ENCODE data around the gene TREX2. TPM values are rescaled to one million over a fixed set of nuclear protein-coding genes. Genes with fewer than 3 reads are reported as not detected.

TREX2 gene
- total and polyA plus RNA-seq, 2 of the 8 experiments (the other 6 are each of a cell fraction or from before 2014, with no cell fraction given): 0.71 to 0.80 TPM

DNA sequence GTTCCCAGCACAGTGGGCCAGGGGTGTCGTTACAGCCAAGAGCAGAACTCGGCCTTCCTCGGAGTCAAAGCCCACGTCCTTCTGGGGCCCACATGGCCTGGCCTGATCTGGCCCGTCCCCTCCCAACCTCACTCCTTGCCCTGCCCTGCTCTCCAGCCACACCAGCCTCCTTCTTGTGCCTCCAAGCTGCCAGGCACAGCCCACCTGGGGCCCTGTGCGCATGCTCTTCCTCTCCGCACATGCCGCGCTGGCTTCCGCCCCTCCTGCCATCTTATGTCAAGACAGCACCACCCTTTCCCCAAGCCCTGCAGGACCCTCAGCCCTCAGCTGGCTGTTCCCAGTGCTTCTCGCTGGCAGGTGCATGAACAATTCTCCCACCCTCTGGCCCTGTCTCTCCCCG is 17.7 kb upstream of the TREX2 start:
- FAIRE-seq: no peak

More for the DNA sequence above, 17.7 kb upstream of the TREX2 start:
- H3K14ac ChIP-seq (ENCODE audit: insufficient read length): no peak overlapping the region
- no peak overlapping the region for H4K91ac ChIP-seq (replicated peaks; ENCODE audit: insufficient read length, low read length)
- H3K27ac ChIP-seq (ENCODE audit: low read depth, low read length): no peak overlapping the region
- H3K18ac ChIP-seq (ENCODE audit: extremely low read depth, low read length): no peak overlapping the region
- TF ChIP-seq RNF2 (IDR thresholded peaks at IDR 0.05; ENCODE audit: borderline replicate concordance, low read depth, low read length, missing control alignments, poor library complexity, severe bottlenecking) (no peak), EP300 (IDR thresholded peaks at IDR 0.05; ENCODE audit: borderline replicate concordance in 1 of 2, low read depth in 2 of 2, low read length in 2 of 2) (no peak), BACH1 (IDR thresholded peaks at IDR 0.05; ENCODE audit: low read length) (no peak), HDAC2 (IDR thresholded peaks at IDR 0.05; ENCODE audit: borderline replicate concordance in 1 of 2, low read depth in 2 of 2, low read length in 2 of 2) (no peak), SP1 (IDR thresholded peaks at IDR 0.05; ENCODE audit: low read depth, low read length) (no peak), SIRT6 (IDR thresholded peaks at IDR 0.05; ENCODE audit: low read length) (no peak), ZNF274 (IDR thresholded peaks at IDR 0.05; ENCODE audit: borderline replicate concordance, extremely low read depth, low read length) (no peak)
- no peak overlapping the region for H3K56ac ChIP-seq (replicated peaks; ENCODE audit: insufficient read length, low read depth, low read length)
- no peak overlapping the region for H2BK15ac ChIP-seq (ENCODE audit: low read length)
- no peak overlapping the region for H3K4me2 ChIP-seq (ENCODE audit: insufficient read depth in 1 of 2, low read depth in 2 of 2, low read length in 2 of 2)
- H3K23ac ChIP-seq (ENCODE audit: insufficient read length): no peak overlapping the region
- H4K8ac ChIP-seq (ENCODE audit: extremely low read depth, insufficient read depth, low read length): no peak overlapping the region
- no peak overlapping the region for H3K4ac ChIP-seq (replicated peaks; ENCODE audit: insufficient read length, low read depth, low read length)
- ChIA-PET CTCF (ENCODE audit: partially characterized antibody) (interaction anchor here (0.5 kb wide), 1 partner anchor 513 kb away, joined by 3 read pairs; no protein-coding TSS in a partner anchor), POLR2A (ENCODE audit: partially characterized antibody) (no interaction called here)
- H4K20me1 ChIP-seq (replicated peaks in 1 of 2; ENCODE audit: control insufficient read depth in 1 of 2, insufficient read depth in 2 of 2, low read length in 2 of 2): no peaks in the 10 kb centered on the region
- H3K23me2 ChIP-seq (ENCODE audit: low read depth, low read length): no peaks in the 10 kb centered on the region
- H2AK5ac ChIP-seq (ENCODE audit: low read depth, low read length): no peak overlapping the region
- no peak overlapping the region for H3K4me3 ChIP-seq (ENCODE audit: extremely low read depth in 1 of 4, insufficient read depth in 2 of 4, low read depth in 3 of 4, low read length in 4 of 4)
- H2BK120ac ChIP-seq (replicated peaks; ENCODE audit: low read depth, low read length): no peak overlapping the region
- no peaks in the 10 kb centered on the region for H3K79me2 ChIP-seq (ENCODE audit: control insufficient read depth in 1 of 2, insufficient read depth in 2 of 2, low read length in 2 of 2)
- no peaks in the 10 kb centered on the region for H3K27me3 ChIP-seq (replicated peaks in 1 of 4; ENCODE audit: control insufficient read depth in 3 of 4, extremely low read depth in 1 of 4, insufficient read depth in 3 of 4, low read length in 3 of 4)
- peaks cover 3% of the 10 kb centered on the region; the same call in 1 of the 2 replicates for H3K79me1 ChIP-seq (ENCODE audit: low read depth, low read length)
- H3K4me1 ChIP-seq (replicated peaks in 1 of 4; ENCODE audit: control insufficient read depth in 3 of 4, insufficient read depth in 4 of 4, low read length in 3 of 4): no peaks in the 10 kb centered on the region
- no peak overlapping the region for H4K5ac ChIP-seq (ENCODE audit: insufficient read length, low read depth, low read length)
- no peak overlapping the region for H3K9ac ChIP-seq (replicated peaks in 1 of 4; ENCODE audit: extremely low read depth in 1 of 4, low read depth in 3 of 4, low read length in 3 of 4)
- no peaks in the 10 kb centered on the region for H3K9me3 ChIP-seq (ENCODE audit: insufficient read depth in 2 of 2, low read depth in 1 of 2, low read length in 1 of 2)
- H2BK20ac ChIP-seq (ENCODE audit: low read length): no peak overlapping the region
- DNase-seq (ENCODE audit: low read depth in 1 of 2, low spot score in 2 of 2): no peak
- H3K36me3 ChIP-seq (ENCODE audit: control insufficient read depth in 2 of 4, insufficient read depth in 4 of 4, low read length in 3 of 4): peaks cover 0 to 4% (median 2%) of the 10 kb centered on the region in 4 experiments; a peak in 5 of 8 replicates
- H2BK12ac ChIP-seq (ENCODE audit: low read depth, low read length): no peak overlapping the region
- no peak overlapping the region for H2BK5ac ChIP-seq (ENCODE audit: low read depth, low read length)
- no peak overlapping the region for H2AFZ ChIP-seq (ENCODE audit: low read length)
- 76% methylated on average over 8 of the region's 12 CpGs; no CpG with 5 or more reads in 1 of the 2 experiments for WGBS, 2 experiments (ENCODE audit: extremely low coverage in 1 of 2, insufficient coverage in 1 of 2, insufficient read length in 1 of 2, insufficient replicate concordance in 2 of 2, low coverage in 1 of 2, low lambda C conversion rate in 2 of 2, missing lambda C conversion rate in 1 of 2)

Measured in H1 (cell line).